Fibroblast of upper back skin (primary cell): ENCODE data around the gene COMT.
"Not testable (repeated sequence)": the region's sequence is repeated elsewhere in the genome, so short reads cannot be mapped to it uniquely, and the experiment has no call there.

ENCODE experiments used
- DNase-seq: peaks from one replicate; pipeline ENCODE4 v3.0.0-alpha.2; 2013

COMT gene

GRCh38 chr22:19930551-19931486, 10.8 kb upstream of the COMT start:
- DNase-seq, result no peak

- no peak for DNase-seq
Observed at GRCh38 chr22:19931514-19931913, 10.1 kb upstream of the COMT start.

- DNase-seq, result no peak
Observed at GRCh38 chr22:19932367-19933206, 9.0 kb upstream of the COMT start.

- no peak for DNase-seq
Observed at GRCh38 chr22:19933341-19934241, 8.0 kb upstream of the COMT start.

GRCh38 chr22:19935123-19935718, 6.4 kb upstream of the COMT start:
- not testable (repeated sequence) for DNase-seq

- no peak for DNase-seq
Observed at GRCh38 chr22:19936513-19936912, 5.1 kb upstream of the COMT start.

GRCh38 chr22:19937616-19938473, 3.7 kb upstream of the COMT start:
- DNase-seq, result no peak

GRCh38 chr22:19940536-19941364, 822 bp upstream of the COMT start:
- DNase-seq, result no peak

- DNase-seq, result peak; percentile 83
Observed at GRCh38 chr22:19942157-19943081, 847 bp downstream of the COMT start.

GRCh38 chr22:19943082-19944026, 1.8 kb downstream of the COMT start:
- peak; percentile 94 for DNase-seq

- no peak for DNase-seq
Observed at GRCh38 chr22:19948057-19948760, 6.6 kb downstream of the COMT start.

- no peak for DNase-seq
Observed at GRCh38 chr22:19951346-19951745, 9.8 kb downstream of the COMT start.

GRCh38 chr22:19955241-19956128, 13.9 kb downstream of the COMT start:
- no peak for DNase-seq

GRCh38 chr22:19957445-19957844, 15.9 kb downstream of the COMT start:
- no peak for DNase-seq

GRCh38 chr22:19958083-19959042, 16.8 kb downstream of the COMT start:
- DNase-seq, result peak; percentile 49
